Thymus (tissue), 11 donors: ENCODE data around the gene TFEB. TPM values are rescaled to one million over a fixed set of nuclear protein-coding genes. Genes with fewer than 3 reads are reported as not detected.

ENCODE experiments used
- DNase-seq, 9 donors: peaks; one replicate each; pipeline ENCODE4 v3.0.0-alpha.2; 2013; ENCODE audit warnings: low spot score in 9 of 9, low read depth in 6 of 9, missing footprints in 1 of 9
- H3K27ac ChIP-seq, 2 donors: one replicate each; pipeline ENCODE4 v1.5.1; 2013; ENCODE audit warnings: control low read depth in 1 of 2, low read depth in 1 of 2, low read length in 1 of 2, mild to moderate bottlenecking in 1 of 2, moderate library complexity in 1 of 2
- H3K27me3 ChIP-seq, 2 donors: one replicate each; pipeline ENCODE4 v1.5.1; 2013; ENCODE audit warnings: low read length in 1 of 2; ENCODE audit not compliant: control insufficient read depth in 2 of 2, insufficient read depth in 1 of 2
- H3K36me3 ChIP-seq, 2 donors: one replicate each; pipeline ENCODE4 v1.5.1; 2013; ENCODE audit warnings: low read length in 1 of 2, mild to moderate bottlenecking in 1 of 2, moderate library complexity in 1 of 2; ENCODE audit not compliant: control insufficient read depth in 2 of 2, insufficient read depth in 2 of 2
- H3K4me1 ChIP-seq, 2 donors: one replicate each; pipeline ENCODE4 v1.5.1; 2013; ENCODE audit warnings: low read length in 2 of 2; ENCODE audit not compliant: control insufficient read depth in 2 of 2, insufficient read depth in 2 of 2
- H3K4me3 ChIP-seq, 2 donors: one replicate each; pipeline ENCODE4 v1.5.1; 2013; ENCODE audit warnings: low read length in 2 of 2, control low read depth in 1 of 2, mild to moderate bottlenecking in 1 of 2
- H3K9me3 ChIP-seq, 2 donors: one replicate each; pipeline ENCODE4 v1.5.1; 2013; ENCODE audit warnings: low read length in 1 of 2, mild to moderate bottlenecking in 1 of 2; ENCODE audit not compliant: control insufficient read depth in 2 of 2, insufficient read depth in 1 of 2
- WGBS: extraction: QIAGEN DNeasy Blood & Tissue Kit; methylation state at CpG from one replicate; pipeline ENCODE4 v1.1.7; 2013; 5-methylcytosine and 5-hydroxymethylcytosine counted together
- polyA plus RNA-seq: library from polyadenylated mRNA; stranded (reverse); fragments of 200-250 nt; gene quantifications from one replicate; pipeline ENCODE4 v1.2.3, GENCODE V29; 2013
- total RNA-seq: library from RNA; stranded (reverse); fragments of 120-200 nt; gene quantifications from one replicate; pipeline ENCODE4 v1.2.4, GENCODE V29; 2013
- donor health status: healthy.

The TFEB gene
- total and polyA plus RNA-seq, 2 donors: 6.1 to 22.8 TPM

DNA sequence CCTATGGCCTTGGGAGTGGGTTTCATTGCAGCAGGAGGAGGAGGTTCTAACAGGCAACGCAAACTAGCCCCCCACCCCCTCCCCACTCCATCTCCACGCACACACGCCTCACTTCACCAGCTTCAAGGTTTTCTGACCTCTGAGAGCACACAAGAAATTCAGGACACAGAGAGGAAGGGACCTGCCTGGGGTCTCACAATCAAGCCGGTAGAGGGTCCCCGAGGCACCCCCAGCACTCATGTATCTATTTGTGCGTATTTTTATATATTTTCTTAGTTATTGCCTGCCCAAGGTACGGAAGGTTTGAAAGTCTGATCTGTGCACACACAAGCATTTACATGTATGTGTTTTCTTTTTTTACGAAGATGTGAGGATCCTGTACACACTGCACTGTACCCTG is 80.2 kb downstream of the TFEB start:
- Histone ChIP-seq H3K27me3 (peaks cover 0 to 8% of the 10 kb centered on the region in 2 donors), H3K9me3 (no peaks in the 10 kb centered on the region), H3K36me3 (no peaks in the 10 kb centered on the region), H3K27ac (no peak overlapping the region), H3K4me3 (no peak overlapping the region), H3K4me1 (peaks cover 0 to 13% of the 10 kb centered on the region in 2 donors)
- WGBS: 94% methylated on average over 8 of the region's 8 CpGs
- DNase-seq: no peak

- H3K4me1 ChIP-seq: peaks cover 0 to 13% of the 10 kb centered on the region in 2 donors
- no peaks in the 10 kb centered on the region for H3K9me3 ChIP-seq
- DNase-seq: no peak
- H3K27me3 ChIP-seq: peaks cover 0 to 6% of the 10 kb centered on the region in 2 donors
- H3K27ac ChIP-seq: no peak overlapping the region
- 96% methylated on average over 8 of the region's 8 CpGs for WGBS
- H3K4me3 ChIP-seq: no peak overlapping the region
- no peaks in the 10 kb centered on the region for H3K36me3 ChIP-seq
These were observed 80.7 kb downstream of the TFEB start for GRCh38 chr6:41654698-41655151.

- DNase-seq: no peak
- H3K4me1 ChIP-seq: peaks cover 0 to 13% of the 10 kb centered on the region in 2 donors
- no peak overlapping the region for H3K27ac ChIP-seq
These were observed 81.2 kb downstream of the TFEB start for GRCh38 chr6:41654151-41654697.

GRCh38 chr6:41653691-41654090 is 81.7 kb downstream of the TFEB start:
- Histone ChIP-seq H3K36me3 (no peaks in the 10 kb centered on the region), H3K27me3 (peaks cover 0 to 6% of the 10 kb centered on the region in 2 donors), H3K27ac (no peak overlapping the region), H3K9me3 (no peaks in the 10 kb centered on the region), H3K4me3 (no peak overlapping the region), H3K4me1 (peaks cover 0 to 13% of the 10 kb centered on the region in 2 donors)
- no peak for DNase-seq
- 97% methylated on average over 5 of the region's 5 CpGs for WGBS

More at GRCh38 chr6:41654151-41654697, 81.2 kb downstream of the TFEB start:
- no peaks in the 10 kb centered on the region for H3K9me3 ChIP-seq
- 93% methylated on average over 5 of the region's 5 CpGs for WGBS
- H3K4me3 ChIP-seq: no peak overlapping the region
- no peaks in the 10 kb centered on the region for H3K36me3 ChIP-seq
- peaks cover 0 to 6% of the 10 kb centered on the region in 2 donors for H3K27me3 ChIP-seq

DNA sequence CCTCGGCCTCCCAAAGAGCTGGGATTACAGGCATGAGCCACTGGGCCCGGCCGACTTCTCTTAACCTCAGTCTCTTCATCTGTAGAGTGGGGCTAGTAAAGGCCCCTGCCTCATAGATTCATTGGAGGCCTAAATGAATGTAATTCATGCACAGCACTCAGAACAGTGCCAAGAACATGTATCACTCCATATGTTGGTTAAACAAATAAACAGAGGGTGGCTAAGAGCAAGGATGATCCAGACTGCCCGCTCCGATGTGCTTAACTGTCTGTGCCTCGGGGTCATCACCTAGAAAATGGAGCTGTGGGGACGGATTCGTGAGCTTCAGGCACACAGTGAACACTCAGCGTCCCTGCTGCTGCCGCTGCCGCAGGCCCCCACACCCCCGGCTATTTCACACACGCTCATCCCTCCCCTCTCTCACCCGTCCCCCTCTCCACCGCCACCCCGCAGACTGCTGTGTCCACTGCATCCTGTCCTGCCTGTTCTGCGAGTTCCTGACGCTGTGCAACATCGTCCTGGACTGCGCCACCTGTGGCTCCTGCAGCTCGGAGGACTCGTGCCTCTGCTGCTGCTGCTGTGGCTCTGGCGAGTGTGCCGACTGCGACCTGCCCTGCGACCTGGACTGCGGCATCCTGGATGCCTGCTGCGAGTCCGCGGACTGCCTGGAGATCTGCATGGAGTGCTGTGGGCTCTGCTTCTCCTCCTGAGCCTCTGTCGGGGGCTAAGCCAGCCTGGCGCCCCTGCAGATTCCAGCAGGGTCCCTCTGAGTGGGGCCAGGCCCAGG is 82.3 kb downstream of the TFEB start:
- no peak overlapping the region for H3K27ac ChIP-seq
- H3K4me1 ChIP-seq: peaks cover 0 to 13% of the 10 kb centered on the region in 2 donors
- H3K4me3 ChIP-seq: no peak overlapping the region
- no peak for DNase-seq
- H3K9me3 ChIP-seq: no peaks in the 10 kb centered on the region
- peaks cover 0 to 6% of the 10 kb centered on the region in 2 donors for H3K27me3 ChIP-seq
- WGBS: 90% methylated on average over 32 of the region's 32 CpGs
- no peaks in the 10 kb centered on the region for H3K36me3 ChIP-seq

DNA sequence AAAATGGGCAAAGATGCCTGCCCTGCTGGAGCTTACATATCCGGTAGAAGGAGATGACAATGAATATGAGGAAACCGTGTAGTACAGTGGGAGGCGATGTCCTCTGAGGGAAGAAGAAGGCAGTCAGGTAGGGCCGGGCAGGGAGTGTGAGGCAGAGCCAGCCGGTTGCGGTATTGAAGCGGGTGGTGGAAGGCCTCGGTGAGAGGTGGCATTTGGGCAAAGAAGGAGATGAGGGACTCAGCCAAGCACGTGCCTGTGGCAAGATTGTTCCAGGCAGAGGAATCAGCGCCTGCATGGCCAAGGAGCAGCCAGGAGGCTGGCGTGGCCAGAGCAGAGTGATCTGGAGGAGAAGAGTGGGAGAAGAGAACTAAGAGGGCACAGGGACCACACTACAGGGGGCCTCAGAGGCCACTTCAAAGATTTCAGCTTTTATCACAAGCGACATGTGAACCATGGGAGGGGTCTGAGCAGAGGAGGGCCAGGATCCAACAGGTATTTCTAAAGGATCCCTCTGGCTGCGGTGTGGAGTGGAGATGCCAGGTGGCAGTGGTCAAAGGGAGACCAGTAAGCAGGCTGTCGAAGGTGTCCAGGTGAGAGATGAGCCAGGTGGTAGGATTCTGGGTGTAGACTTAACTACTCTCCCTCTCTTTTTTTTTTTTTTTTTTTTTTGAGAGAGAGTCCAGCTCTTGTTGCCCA is 83.3 kb downstream of the TFEB start:
- no peaks in the 10 kb centered on the region for H3K36me3 ChIP-seq
- 97% methylated on average over 14 of the region's 14 CpGs for WGBS
- no peak overlapping the region for H3K4me3 ChIP-seq
- no peaks in the 10 kb centered on the region for H3K9me3 ChIP-seq
- peaks cover 0 to 13% of the 10 kb centered on the region in 2 donors for H3K4me1 ChIP-seq
- no peak for DNase-seq
- H3K27ac ChIP-seq: no peak overlapping the region
- H3K27me3 ChIP-seq: peaks cover 0 to 7% of the 10 kb centered on the region in 2 donors

GRCh38 chr6:41651246-41651961 is 84.0 kb downstream of the TFEB start:
- Histone ChIP-seq H3K36me3 (no peaks in the 10 kb centered on the region), H3K27ac (no peak overlapping the region), H3K4me3 (no peak overlapping the region), H3K9me3 (no peaks in the 10 kb centered on the region), H3K27me3 (peaks cover 0 to 10% of the 10 kb centered on the region in 2 donors), H3K4me1 (peaks cover 0 to 8% of the 10 kb centered on the region in 2 donors)
- no peak for DNase-seq
- WGBS: 94% methylated on average over 11 of the region's 11 CpGs

DNA sequence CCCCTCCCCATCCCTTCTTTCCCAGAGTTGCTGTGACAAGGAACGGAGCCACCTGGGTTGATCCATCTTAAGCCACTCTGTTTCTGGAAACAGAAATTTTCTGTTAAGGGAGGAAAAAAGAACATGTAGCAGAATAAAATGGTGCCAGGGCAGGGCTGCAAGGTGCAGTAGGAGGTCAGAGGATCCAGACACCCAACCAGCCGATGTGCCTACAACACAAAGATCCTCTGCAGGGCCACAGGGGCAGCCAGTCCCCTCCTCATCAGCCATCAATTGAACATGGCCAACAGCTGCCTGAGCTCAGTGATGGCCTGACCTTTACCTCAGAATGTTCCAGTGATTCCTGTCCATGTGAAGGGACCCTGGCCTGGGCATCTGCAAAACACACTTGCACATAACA is 85.3 kb downstream of the TFEB start:
- DNase-seq: no peak
- 98% methylated on average over 2 of the region's 2 CpGs for WGBS
- Histone ChIP-seq H3K27me3 (peaks cover 0 to 16% of the 10 kb centered on the region in 2 donors), H3K4me3 (no peak overlapping the region), H3K27ac (no peak overlapping the region), H3K4me1 (peaks cover 0 to 2% of the 10 kb centered on the region in 2 donors), H3K9me3 (no peaks in the 10 kb centered on the region), H3K36me3 (no peaks in the 10 kb centered on the region)
